Activated naive CD4-positive, alpha-beta T cell treated with Interleukin-2 at 50 U/mL for 16 hours (primary cell): ENCODE results near the gene PWWP2B.

ENCODE experiments used
- DNase-seq: peaks from one replicate; pipeline ENCODE4 v3.0.0-alpha.2; 2020

PWWP2B gene

GRCh38 chr10:132449811-132450181, 52.8 kb downstream of the PWWP2B start:
- no peak for DNase-seq

DNA sequence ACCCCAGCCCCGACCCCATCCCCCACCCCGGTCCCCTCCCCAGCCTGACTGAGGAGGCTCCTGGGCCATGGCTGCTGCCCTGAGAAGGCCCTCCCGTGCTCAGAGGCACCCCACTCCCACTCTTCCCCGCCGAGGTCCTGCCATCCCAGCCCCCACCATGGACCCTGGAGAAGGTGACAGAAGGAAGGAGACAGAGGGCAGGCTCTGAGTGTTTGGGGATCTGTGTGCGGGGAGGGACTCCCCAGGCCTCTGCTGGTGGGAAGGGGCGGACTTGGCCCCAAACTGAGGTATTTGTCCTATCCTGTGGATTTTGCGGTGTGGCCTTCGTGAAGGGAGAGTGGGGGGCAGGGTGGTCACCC, 53.4 kb downstream of the PWWP2B start:
- DNase-seq = no peak

DNA sequence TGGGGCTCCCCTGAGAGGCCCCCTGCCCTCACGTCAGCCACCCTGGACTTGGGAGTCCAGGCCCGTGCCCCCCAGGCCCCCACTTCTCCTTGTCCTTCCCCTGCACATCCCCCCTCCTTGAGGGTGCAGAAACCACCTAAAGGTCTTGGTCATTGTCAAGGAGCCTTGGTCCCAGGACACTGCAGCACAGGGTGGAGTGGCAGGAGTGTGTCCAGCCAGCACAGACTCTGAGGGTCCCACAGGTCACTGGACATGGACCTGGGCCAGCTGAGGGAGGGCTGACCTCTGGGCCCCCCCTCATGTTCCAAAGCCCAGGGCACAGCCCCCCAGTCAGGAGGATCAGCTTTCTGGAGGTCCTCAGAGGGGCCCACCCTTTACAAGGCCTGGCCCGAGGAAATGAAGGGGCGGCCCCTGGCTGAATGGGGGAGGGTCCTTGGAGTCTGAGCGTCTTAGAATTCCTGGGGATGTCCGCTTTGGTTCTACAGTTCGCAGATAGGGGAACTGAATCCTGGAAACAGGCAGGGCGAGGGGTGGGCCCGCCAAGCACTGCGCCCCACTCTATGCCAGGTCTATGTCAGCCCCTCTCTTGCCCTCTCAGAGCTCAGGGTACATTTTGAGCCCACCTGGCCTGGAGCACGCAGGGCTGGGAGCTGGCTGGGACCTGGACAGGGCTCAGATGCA, 54.0 kb downstream of the PWWP2B start:
- DNase-seq = no peak

DNA sequence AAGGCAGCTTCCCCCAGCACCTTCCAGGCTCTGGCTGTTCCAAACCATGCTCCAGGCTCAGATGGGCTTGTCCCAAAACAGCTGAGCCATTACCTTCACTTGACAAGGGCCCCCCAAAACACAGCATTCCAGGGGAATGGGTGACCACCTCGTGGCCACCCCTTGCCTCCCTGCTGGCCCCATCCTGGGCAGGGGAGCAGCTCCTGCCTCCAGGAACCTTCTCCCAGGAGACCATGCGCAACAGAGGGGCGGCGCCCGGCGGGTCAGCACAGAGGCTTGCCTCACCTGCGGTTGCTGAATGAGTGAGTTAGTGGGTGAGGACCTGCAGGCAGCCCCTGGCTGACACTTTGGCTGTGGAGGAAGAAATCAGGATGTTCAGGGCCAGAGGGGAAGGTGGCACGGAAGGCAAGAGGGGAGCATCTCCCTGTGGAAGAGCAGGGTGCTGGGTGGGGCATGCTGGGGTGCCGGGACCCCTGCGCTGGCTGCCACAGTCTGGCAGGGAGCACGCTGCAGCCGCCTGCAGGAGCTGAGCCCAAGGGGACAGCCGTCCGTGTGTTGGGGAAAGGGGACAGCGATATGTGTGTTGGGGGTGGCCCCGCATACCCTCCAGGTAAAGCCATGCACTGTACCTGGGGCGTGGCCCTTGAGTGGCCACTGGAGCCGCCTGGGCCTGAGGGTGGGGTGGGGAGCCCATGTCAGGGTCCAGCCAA, 54.7 kb downstream of the PWWP2B start:
- DNase-seq = no peak

GRCh38 chr10:132452216-132452650, 55.2 kb downstream of the PWWP2B start:
- peak; percentile 32 for DNase-seq

GRCh38 chr10:132452651-132453469, 55.9 kb downstream of the PWWP2B start:
- peak; percentile 89 for DNase-seq

DNA sequence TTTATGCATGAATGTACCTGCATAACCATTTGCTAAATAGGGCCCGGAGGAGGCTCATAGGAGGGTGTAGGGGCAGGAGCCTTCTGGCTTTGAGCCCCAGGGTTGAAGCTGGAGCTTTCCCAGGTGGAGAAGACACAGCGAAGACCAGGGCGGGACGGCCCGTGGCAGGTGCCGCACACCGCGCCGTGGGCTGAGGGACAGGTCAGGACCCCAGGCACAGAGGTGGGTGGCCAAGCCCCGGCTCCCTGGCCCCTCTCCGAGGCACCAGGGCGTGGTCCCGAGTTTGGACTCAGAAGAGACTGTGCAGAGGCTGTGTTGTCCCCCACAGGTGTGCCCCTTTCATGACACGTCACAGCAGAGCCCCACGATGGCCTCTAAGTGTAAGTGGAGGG, 56.5 kb downstream of the PWWP2B start:
- DNase-seq = no peak

DNA sequence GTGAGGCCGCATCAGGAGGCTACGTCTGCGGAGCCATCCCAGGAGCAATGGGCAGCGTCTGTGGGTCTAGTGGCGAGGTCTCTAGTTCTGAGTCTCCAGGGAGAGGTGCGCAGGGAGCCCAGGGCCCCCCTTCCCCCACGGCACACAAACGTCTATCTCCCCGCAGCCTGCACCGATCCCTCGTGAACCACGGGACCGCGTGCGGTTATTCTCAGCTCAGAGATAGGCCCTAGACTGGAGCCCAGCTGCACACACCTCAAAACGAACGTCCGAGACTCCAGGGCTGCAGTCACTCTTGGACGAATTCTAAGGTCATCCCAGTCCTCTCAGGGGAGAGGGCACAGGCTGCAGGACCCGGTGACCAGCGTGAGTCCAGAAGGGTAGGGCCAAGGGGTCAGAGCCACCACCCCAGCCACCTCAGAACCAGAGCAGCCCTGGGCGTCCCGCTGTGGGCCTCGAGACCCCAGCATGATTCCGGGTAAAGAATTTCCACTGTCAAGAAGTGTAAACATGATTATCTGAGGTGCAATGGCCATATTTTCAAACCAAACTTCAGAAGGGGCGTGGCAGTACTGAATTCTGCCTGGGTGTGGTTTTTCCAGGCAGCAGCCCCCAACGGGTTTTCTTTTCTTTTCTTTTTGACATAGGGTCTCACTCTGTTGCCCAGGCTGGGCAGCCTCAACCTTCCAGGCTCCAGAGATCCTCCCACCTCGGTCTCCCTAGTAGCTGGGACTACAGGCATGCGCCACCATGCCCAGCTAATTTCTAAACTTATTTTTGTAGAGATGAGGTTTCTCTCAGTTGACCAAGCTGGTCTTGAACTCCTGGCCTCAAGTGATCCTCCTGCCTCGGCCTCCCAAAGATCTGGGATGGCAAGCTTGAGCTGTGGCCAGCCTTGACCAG, 57.5 kb downstream of the PWWP2B start:
- DNase-seq = no peak

GRCh38 chr10:132455441-132455971, 58.5 kb downstream of the PWWP2B start:
- DNase-seq = no peak

GRCh38 chr10:132455986-132456847, 59.2 kb downstream of the PWWP2B start:
- no peak for DNase-seq

- no peak for DNase-seq
Observed at GRCh38 chr10:132456881-132457280, 59.9 kb downstream of the PWWP2B start.

- no peak for DNase-seq
Observed at GRCh38 chr10:132457328-132458070, 60.5 kb downstream of the PWWP2B start.

GRCh38 chr10:132458071-132458585, 61.1 kb downstream of the PWWP2B start:
- no peak for DNase-seq

DNA sequence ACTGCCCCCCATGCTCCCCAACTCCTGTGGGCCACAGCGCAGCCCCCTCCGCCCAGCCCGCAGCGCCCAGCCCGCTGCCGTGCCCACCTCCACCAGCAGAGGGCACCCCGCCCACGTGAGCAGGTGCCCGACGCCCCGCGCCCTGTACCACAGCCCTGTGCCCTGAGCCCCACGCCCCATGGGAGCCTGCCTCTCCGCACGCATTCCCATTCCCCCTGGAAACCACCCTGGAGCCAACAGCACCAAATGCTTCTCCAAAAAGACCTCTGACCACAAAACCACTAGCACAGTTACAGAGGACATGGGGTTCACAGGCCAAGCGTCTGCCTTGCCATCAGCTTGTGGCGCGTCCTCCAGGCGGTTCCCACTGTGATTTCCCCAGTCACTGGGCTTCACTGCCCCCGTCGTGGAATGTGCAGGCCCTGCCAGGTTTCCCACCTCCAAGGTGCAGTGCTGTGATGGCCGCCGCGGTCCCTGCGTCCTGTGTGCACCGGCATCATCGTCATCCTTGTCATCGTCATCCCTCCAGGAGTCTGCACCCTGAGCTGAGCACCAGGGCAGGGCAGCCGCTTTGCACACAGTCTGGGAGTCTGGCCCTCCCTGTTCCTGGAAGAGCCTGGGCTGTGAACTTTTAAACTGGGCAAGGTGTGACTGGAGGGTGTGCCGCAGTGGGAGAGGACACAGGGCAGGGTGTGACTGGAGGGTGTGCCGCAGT, 61.7 kb downstream of the PWWP2B start:
- DNase-seq = peak; percentile 69

DNA sequence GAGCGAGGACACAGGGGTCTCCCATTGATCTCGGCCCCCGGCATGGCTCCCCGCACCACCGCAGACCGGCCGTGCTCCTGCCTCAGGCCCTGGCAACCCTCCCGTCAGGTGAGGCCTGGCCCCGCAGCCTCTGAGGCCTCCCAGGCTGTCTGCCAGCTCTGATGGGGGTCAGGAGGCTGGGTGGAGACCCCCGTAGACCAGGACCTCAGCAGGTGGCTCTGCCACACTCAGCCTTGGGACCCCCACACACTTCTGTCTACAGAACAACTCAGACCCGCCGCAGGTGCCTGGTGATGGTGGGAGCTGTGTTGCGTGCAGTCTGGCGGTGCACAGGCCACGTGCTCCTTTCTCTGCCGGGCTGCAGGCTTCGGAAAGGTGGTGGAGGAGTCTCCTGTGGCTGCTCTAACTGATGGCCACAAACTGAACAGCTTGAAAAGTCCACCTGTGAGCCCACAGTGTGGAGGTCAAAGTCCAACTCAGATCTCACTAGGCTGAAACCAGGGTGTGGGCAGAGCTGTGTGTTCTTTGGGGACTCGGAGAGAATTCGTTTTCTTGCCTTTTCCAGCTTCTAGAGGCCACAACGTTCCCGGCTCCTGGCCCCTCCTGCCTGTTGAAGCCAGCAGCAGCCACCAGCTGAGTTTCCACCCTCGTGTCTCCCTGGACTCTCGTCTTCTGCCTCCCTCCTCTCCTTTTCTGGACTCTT, 62.5 kb downstream of the PWWP2B start:
- no peak for DNase-seq

GRCh38 chr10:132460071-132460470, 63.1 kb downstream of the PWWP2B start:
- no peak for DNase-seq

DNA sequence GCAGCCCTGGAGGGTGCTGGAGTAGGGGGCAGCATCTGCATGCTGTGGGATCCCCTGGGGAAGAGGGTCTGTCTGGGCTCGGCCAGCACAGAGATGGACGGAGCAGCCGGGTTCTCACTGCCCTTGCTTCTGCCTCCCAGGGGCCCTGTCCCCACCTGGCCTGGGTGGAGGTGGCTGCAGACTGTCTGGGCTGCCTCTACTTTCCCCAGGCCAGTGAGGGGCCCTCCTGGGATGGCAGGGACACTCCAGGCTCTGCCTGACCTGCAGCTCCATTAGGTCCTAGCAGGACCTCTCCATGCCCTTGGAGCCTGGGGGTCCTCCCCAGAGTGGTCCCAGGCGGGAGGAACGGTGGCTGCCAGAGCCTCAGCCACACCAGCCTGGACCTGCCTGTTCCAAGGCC, 63.7 kb downstream of the PWWP2B start:
- DNase-seq = no peak

- DNase-seq = no peak
Observed at GRCh38 chr10:132461103-132461682, 64.2 kb downstream of the PWWP2B start.
